ENCODE results near the gene NRDE2.

The NRDE2 gene

GRCh38 chr14:90321891-90322290 lies 9.8 kb downstream of the NRDE2 start:
- H3K4me3 ChIP-seq (replicated peaks in 1 of 2; ENCODE audit: low read depth in 2 of 2, low read length in 2 of 2): no peak overlapping the region
- DNase-seq (ENCODE audit: low read depth in 2 of 2): no peak
- TF ChIP-seq, protein P1, sequence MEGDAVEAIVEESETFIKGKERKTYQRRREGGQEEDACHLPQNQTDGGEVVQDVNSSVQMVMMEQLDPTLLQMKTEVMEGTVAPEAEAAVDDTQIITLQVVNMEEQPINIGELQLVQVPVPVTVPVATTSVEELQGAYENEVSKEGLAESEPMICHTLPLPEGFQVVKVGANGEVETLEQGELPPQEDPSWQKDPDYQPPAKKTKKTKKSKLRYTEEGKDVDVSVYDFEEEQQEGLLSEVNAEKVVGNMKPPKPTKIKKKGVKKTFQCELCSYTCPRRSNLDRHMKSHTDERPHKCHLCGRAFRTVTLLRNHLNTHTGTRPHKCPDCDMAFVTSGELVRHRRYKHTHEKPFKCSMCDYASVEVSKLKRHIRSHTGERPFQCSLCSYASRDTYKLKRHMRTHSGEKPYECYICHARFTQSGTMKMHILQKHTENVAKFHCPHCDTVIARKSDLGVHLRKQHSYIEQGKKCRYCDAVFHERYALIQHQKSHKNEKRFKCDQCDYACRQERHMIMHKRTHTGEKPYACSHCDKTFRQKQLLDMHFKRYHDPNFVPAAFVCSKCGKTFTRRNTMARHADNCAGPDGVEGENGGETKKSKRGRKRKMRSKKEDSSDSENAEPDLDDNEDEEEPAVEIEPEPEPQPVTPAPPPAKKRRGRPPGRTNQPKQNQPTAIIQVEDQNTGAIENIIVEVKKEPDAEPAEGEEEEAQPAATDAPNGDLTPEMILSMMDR (IDR thresholded peaks at IDR 0.05; ENCODE audit: low read depth, low read length): no peak

DNA sequence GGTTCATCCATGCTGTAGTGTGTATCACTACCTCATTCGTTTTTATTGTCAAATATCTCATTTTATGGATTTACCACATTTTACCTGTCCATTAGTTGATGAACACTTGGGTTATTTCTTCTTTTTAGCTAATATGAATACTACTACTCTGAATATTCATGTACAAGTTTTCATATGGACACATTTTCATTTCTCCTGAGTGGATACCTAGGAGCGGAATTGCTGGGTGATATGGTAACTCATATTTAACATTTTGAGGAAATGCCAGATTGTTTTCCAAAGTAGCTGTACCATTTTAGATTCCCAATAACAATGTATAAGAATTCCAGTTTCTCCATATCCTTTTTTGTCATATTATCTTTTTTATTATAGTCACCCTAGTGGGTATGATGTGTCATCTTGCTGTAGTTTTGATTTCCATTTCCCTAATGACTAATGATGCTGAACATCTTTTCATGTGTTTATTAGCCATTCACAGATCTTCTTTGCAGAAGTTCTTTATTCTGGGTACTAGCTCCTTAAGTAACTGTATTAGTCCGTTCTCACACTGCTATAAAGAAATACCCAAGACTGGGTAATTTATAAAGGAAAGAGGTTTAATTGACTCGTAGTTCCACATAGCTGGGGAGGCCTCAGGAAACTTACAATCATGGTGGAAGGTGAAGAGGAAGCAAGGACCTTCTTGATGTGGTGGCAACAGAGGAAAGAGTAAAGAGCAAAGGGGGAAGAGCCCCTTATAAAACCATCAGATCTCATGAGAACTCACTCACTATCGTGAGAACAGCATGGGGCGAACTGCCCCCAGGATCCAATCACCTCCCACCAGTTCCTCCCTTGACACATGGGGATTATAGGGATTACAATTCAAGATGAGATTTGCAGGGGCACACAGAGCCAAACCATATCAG lies 11.9 kb downstream of the NRDE2 start:
- TF ChIP-seq, protein P1 (IDR thresholded peaks at IDR 0.05; ENCODE audit: low read depth, low read length): no peak
- no peak for DNase-seq (ENCODE audit: low read depth in 2 of 2)
- H3K4me3 ChIP-seq (replicated peaks in 1 of 2; ENCODE audit: low read depth in 2 of 2, low read length in 2 of 2): no peak overlapping the region

DNA sequence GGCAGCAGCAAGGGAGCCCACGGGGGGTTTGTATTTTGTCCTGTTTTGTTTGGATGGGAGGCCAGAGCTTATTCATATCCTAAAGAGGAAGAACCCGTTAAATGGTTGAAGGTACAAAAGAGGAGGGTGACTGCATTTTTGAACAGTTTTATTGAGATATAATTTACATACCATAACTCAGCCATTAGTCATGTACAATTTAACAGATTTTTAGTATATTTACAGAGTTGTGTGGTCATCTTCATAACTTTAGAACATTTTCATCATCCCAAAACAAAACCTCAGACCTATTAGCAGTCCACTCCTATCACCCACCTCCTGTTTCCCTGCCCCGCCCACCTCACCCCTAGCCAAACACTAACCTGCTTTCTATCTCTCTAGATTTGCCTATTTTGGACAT lies 12.6 kb downstream of the NRDE2 start:
- TF ChIP-seq, protein P1 (IDR thresholded peaks at IDR 0.05; ENCODE audit: low read depth, low read length): no peak
- peak in 1 of 2 donors; percentile 67 for DNase-seq (ENCODE audit: low read depth in 2 of 2)
- no peak overlapping the region for H3K4me3 ChIP-seq (replicated peaks in 1 of 2; ENCODE audit: low read depth in 2 of 2, low read length in 2 of 2)

DNA sequence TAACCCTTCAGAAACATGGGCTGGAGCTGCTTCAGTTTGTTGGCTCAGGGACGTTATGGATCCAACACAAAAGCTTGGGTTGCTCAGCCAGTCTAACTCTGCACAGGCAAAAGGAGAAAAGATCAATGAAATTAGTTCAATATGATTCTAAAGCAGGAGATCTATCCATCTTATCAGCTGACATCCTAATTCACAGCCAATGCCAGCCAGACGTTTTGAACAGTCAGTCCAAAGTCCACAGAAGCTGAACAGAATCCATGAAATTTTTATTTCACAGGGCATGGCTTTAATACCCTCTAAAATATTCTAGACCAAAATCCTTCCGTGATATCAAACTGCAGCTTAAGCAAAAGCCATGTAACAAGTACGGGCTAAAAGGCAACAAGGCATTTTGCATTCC lies 13.7 kb downstream of the NRDE2 start:
- DNase-seq (ENCODE audit: low read depth in 2 of 2): no peak
- TF ChIP-seq, protein P1 (IDR thresholded peaks at IDR 0.05; ENCODE audit: low read depth, low read length): no peak
- H3K4me3 ChIP-seq (replicated peaks in 1 of 2; ENCODE audit: low read depth in 2 of 2, low read length in 2 of 2): no peak overlapping the region

DNA sequence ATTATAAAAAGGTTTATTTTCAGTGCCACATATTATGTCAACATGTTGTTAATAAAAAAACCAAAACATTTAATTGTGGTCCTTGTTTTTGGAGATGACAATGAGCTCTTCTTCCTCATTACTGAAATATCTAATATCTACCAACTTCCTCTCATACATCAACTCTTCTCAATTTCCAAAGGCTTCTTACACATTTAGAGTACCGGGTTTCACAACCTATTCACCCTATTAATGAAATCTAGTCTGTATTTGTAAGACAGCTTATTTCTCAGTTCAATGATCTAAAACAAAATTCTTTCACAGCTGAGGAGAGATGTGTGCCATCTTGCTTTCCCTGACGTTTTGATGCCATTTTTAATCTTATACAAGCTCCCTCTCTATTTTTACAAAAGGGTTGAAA lies 14.5 kb downstream of the NRDE2 start:
- DNase-seq (ENCODE audit: low read depth in 2 of 2): no peak
- no peak overlapping the region for H3K4me3 ChIP-seq (replicated peaks in 1 of 2; ENCODE audit: low read depth in 2 of 2, low read length in 2 of 2)
- TF ChIP-seq, protein P1 (IDR thresholded peaks at IDR 0.05; ENCODE audit: low read depth, low read length): no peak

GRCh38 chr14:90308561-90308960 lies 23.2 kb downstream of the NRDE2 start:
- TF ChIP-seq, protein P1 (IDR thresholded peaks at IDR 0.05; ENCODE audit: low read depth, low read length): no peak
- DNase-seq (ENCODE audit: low read depth in 2 of 2): no peak
- H3K4me3 ChIP-seq (replicated peaks in 1 of 2; ENCODE audit: low read depth in 2 of 2, low read length in 2 of 2): no peak overlapping the region
